Measurements from ENCODE around the gene FEM1A. TPM values are rescaled to one million over a fixed set of nuclear protein-coding genes. Genes with fewer than 3 reads are reported as not detected.
A peak's percentile ranks its signal among the peaks of the same experiment; 100 is the strongest.
"Not testable (repeated sequence)": the region's sequence is repeated elsewhere in the genome, so short reads cannot be mapped to it uniquely, and the experiment has no call there.

FEM1A gene
- total RNA-seq, 1 experiment from 2014 or later: 7.8 TPM

DNA sequence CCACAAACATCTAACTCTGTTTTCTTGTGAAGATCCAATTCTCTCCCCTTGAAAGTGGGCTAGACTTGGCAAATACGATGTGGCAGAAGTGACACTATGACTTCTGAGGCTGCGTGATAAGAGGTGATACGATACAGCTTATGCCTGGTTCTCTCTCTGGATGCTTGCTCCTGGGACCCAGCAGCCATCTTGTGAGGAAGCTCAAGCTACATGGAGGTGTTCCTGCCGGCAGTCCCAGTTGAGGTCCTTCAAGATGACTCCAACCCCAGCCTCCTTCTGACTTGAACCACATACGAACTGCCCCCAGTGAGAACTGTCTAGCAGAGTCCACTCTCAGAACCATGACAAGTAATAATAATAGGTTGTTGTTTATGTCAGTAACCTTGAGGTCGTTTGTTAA is 10.7 kb upstream of the FEM1A start:
- H3K9me2 ChIP-seq (replicated peaks; ENCODE audit: insufficient read depth, low read length): no peaks in the 10 kb centered on the region
- no peaks in the 10 kb centered on the region for H4K20me1 ChIP-seq (ENCODE audit: insufficient read depth, low read depth, low read length)
- H3K27ac ChIP-seq (ENCODE audit: low read length): no peak overlapping the region
- peaks cover 6% of the 10 kb centered on the region for H3K4me1 ChIP-seq (ENCODE audit: low read length)
- no peak overlapping the region for H2AFZ ChIP-seq (ENCODE audit: low read length)
- no peak overlapping the region for H3K4me3 ChIP-seq (ENCODE audit: low read length)
- no peaks in the 10 kb centered on the region for H3K9me3 ChIP-seq (ENCODE audit: low read length)
- DNase-seq: no peak
- no peaks in the 10 kb centered on the region for H3K36me3 ChIP-seq (ENCODE audit: insufficient read depth, low read length)
- no peak overlapping the region for H3K9ac ChIP-seq (ENCODE audit: low read length)
- H3K79me2 ChIP-seq (ENCODE audit: low read length): no peaks in the 10 kb centered on the region
- H3K27me3 ChIP-seq (ENCODE audit: low read length): no peaks in the 10 kb centered on the region
- no peak overlapping the region for H3K4me2 ChIP-seq (ENCODE audit: low read depth, low read length, poor library complexity, severe bottlenecking)

DNA sequence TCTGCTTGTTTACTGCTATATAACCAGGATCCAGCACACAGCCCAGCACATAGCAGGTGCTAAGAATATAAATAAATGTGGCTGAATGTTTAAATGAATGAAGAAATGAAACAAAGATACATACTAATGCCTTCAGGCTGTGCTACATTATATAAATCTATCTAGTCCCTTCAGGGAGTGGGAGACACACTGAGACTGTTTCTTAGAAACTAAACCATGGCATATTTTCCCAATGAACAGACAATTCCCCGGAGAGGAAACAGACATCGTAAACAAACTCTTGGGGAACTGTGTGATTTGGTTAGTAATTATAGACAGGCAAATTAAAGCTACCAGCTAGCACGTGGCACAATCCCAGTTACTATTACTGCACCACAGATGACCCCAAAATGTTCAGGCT is 9.7 kb upstream of the FEM1A start:
- Histone ChIP-seq H3K4me1 (ENCODE audit: low read length) (peaks cover 6% of the 10 kb centered on the region), H3K79me2 (ENCODE audit: low read length) (no peaks in the 10 kb centered on the region), H3K36me3 (ENCODE audit: insufficient read depth, low read length) (no peaks in the 10 kb centered on the region), H3K4me2 (ENCODE audit: low read depth, low read length, poor library complexity, severe bottlenecking) (no peak overlapping the region), H3K27ac (ENCODE audit: low read length) (no peak overlapping the region), H3K9ac (ENCODE audit: low read length) (no peak overlapping the region), H2AFZ (ENCODE audit: low read length) (no peak overlapping the region), H3K9me2 (replicated peaks; ENCODE audit: insufficient read depth, low read length) (no peaks in the 10 kb centered on the region), H4K20me1 (ENCODE audit: insufficient read depth, low read depth, low read length) (no peaks in the 10 kb centered on the region), H3K4me3 (ENCODE audit: low read length) (no peak overlapping the region), H3K27me3 (ENCODE audit: low read length) (no peaks in the 10 kb centered on the region), H3K9me3 (ENCODE audit: low read length) (no peaks in the 10 kb centered on the region)
- no peak for DNase-seq

DNA sequence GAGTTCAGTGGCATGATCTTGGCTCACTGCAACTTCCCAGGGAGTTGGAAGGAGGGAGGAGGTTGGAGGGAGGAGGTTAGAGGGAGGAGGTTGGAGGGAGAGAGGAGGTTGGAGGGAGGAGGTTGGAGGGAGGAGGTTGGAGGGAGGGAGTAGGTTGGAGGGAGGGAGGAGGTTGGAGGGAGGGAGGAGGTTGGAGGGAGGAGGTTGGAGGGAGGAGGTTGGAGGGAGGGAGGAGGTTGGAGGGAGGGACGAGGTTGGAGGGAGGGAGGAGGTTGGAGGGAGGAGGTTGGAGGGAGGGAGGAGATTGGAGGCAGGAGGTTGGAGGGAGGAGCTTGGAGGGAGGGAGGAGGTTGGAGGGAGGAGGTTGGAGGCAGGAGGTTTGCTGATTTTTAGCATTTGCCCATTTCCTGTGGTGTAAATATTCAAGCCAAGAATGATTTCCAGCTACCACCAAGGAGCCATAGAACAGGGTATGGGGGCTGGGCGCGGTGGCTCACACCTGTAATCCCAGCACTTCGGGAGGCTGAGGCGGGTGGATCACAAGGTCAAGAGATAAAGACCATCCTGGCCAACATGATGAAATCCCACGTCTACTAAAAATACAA is 5.0 kb upstream of the FEM1A start:
- not testable (repeated sequence) for H3K4me3 ChIP-seq (ENCODE audit: low read length); DNase-seq; H2AFZ ChIP-seq (ENCODE audit: low read length); H3K27me3 ChIP-seq (ENCODE audit: low read length); H3K9me2 ChIP-seq (replicated peaks; ENCODE audit: insufficient read depth, low read length); H3K9me3 ChIP-seq (ENCODE audit: low read length); H3K4me2 ChIP-seq (ENCODE audit: low read depth, low read length, poor library complexity, severe bottlenecking); H3K27ac ChIP-seq (ENCODE audit: low read length); H3K79me2 ChIP-seq (ENCODE audit: low read length); H3K36me3 ChIP-seq (ENCODE audit: insufficient read depth, low read length); H4K20me1 ChIP-seq (ENCODE audit: insufficient read depth, low read depth, low read length); H3K9ac ChIP-seq (ENCODE audit: low read length)
- H3K4me1 ChIP-seq (ENCODE audit: low read length): peaks cover 11% of the 10 kb centered on the region

DNA sequence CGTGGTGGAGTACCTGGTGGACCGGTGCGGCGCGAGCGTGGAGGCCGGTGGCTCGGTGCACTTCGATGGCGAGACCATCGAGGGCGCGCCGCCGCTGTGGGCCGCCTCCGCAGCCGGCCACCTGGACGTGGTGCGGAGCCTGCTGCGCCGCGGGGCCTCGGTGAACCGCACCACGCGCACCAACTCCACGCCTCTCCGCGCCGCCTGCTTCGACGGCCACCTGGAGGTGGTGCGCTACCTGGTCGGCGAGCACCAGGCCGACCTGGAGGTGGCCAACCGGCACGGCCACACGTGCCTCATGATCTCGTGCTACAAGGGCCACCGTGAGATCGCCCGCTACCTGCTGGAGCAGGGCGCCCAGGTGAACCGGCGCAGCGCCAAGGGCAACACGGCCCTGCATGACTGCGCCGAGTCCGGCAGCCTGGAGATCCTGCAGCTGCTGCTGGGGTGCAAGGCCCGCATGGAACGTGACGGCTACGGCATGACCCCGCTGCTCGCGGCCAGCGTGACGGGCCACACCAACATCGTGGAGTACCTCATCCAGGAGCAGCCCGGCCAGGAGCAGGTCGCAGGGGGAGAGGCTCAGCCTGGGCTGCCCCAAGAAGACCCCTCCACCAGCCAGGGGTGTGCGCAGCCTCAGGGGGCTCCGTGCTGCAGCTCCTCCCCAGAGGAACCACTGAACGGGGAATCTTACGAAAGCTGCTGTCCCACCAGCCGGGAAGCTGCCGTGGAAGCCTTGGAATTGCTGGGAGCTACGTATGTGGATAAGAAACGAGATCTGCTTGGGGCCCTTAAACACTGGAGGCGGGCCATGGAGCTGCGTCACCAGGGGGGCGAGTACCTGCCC is 708 bp downstream of the FEM1A start:
- Histone ChIP-seq H3K4me3 (ENCODE audit: low read length) (peak overlapping the region; percentile 92), H3K4me1 (ENCODE audit: low read length) (peaks cover 19% of the 10 kb centered on the region), H3K36me3 (ENCODE audit: insufficient read depth, low read length) (peaks cover 11% of the 10 kb centered on the region), H3K27ac (ENCODE audit: low read length) (peak overlapping the region; percentile 49; the same call in 1 of the 2 replicates), H3K9ac (ENCODE audit: low read length) (peak overlapping the region; percentile 83), H3K4me2 (ENCODE audit: low read depth, low read length, poor library complexity, severe bottlenecking) (peak overlapping the region; percentile 98), H3K79me2 (ENCODE audit: low read length) (peaks cover 39% of the 10 kb centered on the region)
- H4K20me1 ChIP-seq (ENCODE audit: insufficient read depth, low read depth, low read length); DNase-seq; H3K27me3 ChIP-seq (ENCODE audit: low read length); H3K9me2 ChIP-seq (replicated peaks; ENCODE audit: insufficient read depth, low read length); H3K9me3 ChIP-seq (ENCODE audit: low read length); H2AFZ ChIP-seq (ENCODE audit: low read length): not testable (repeated sequence)

DNA sequence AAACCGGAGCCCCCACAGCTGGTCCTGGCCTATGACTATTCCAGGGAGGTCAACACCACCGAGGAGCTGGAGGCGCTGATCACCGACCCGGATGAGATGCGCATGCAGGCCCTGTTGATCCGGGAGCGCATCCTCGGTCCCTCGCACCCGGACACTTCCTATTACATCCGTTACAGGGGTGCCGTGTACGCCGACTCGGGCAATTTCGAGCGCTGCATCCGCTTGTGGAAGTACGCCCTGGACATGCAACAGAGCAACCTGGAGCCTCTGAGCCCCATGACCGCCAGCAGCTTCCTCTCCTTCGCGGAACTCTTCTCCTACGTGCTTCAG is 1.3 kb downstream of the FEM1A start:
- H3K36me3 ChIP-seq (ENCODE audit: insufficient read depth, low read length): peaks cover 11% of the 10 kb centered on the region
- not testable (repeated sequence) for H3K27ac ChIP-seq (ENCODE audit: low read length); H3K27me3 ChIP-seq (ENCODE audit: low read length); H3K9me2 ChIP-seq (replicated peaks; ENCODE audit: insufficient read depth, low read length); H4K20me1 ChIP-seq (ENCODE audit: insufficient read depth, low read depth, low read length); H3K9me3 ChIP-seq (ENCODE audit: low read length); DNase-seq; H2AFZ ChIP-seq (ENCODE audit: low read length)
- peak overlapping the region; percentile 92 for H3K4me3 ChIP-seq (ENCODE audit: low read length)
- peaks cover 19% of the 10 kb centered on the region for H3K4me1 ChIP-seq (ENCODE audit: low read length)
- H3K79me2 ChIP-seq (ENCODE audit: low read length): peaks cover 39% of the 10 kb centered on the region
- H3K4me2 ChIP-seq (ENCODE audit: low read depth, low read length, poor library complexity, severe bottlenecking): peak overlapping the region; percentile 98
- peak overlapping the region; percentile 83 for H3K9ac ChIP-seq (ENCODE audit: low read length)

DNA sequence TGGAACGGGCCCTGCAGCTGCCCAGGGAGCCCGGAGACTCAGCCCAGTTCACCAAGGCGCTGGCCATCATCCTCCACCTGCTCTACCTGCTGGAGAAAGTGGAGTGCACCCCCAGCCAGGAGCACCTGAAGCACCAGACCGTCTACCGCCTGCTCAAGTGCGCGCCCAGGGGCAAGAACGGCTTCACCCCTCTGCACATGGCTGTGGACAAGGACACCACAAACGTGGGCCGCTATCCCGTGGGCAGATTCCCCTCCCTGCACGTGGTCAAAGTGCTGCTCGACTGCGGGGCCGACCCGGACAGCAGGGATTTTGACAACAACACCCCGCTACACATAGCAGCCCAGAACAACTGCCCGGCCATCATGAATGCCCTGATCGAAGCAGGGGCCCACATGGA is 1.7 kb downstream of the FEM1A start:
- not testable (repeated sequence) for H3K27ac ChIP-seq (ENCODE audit: low read length); H3K9ac ChIP-seq (ENCODE audit: low read length); H2AFZ ChIP-seq (ENCODE audit: low read length); H3K27me3 ChIP-seq (ENCODE audit: low read length); H3K4me2 ChIP-seq (ENCODE audit: low read depth, low read length, poor library complexity, severe bottlenecking); H3K9me3 ChIP-seq (ENCODE audit: low read length); H4K20me1 ChIP-seq (ENCODE audit: insufficient read depth, low read depth, low read length); H3K9me2 ChIP-seq (replicated peaks; ENCODE audit: insufficient read depth, low read length); DNase-seq
- Histone ChIP-seq H3K79me2 (ENCODE audit: low read length) (peaks cover 39% of the 10 kb centered on the region), H3K4me3 (ENCODE audit: low read length) (peak overlapping the region; percentile 92; the same call in 1 of the 2 replicates), H3K4me1 (ENCODE audit: low read length) (peaks cover 19% of the 10 kb centered on the region), H3K36me3 (ENCODE audit: insufficient read depth, low read length) (peaks cover 11% of the 10 kb centered on the region)

DNA sequence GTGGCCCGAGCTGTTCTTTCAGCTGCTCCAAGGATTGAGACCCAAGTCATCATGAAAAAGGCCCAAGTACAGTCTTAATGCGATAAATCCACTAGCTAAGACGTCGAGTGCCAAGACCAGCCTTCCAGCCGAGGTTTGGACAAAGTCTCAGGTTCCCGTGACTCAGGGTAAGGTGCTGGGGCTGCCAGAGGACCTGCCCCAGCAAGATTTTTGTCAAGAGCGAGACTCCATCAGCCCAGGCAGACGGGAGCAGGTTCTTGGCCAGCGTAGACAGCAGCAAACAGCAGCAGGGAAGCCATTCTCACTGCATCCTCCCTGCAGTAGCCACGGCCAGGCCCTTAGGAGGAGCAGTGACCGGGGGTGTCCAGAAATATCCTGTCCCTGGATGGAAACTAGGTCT is 3.4 kb downstream of the FEM1A start:
- no peak overlapping the region for H3K4me2 ChIP-seq (ENCODE audit: low read depth, low read length, poor library complexity, severe bottlenecking)
- no peaks in the 10 kb centered on the region for H3K27me3 ChIP-seq (ENCODE audit: low read length)
- no peaks in the 10 kb centered on the region for H3K9me3 ChIP-seq (ENCODE audit: low read length)
- no peak overlapping the region for H3K9ac ChIP-seq (ENCODE audit: low read length)
- no peaks in the 10 kb centered on the region; the same call in 1 of the 2 replicates for H4K20me1 ChIP-seq (ENCODE audit: insufficient read depth, low read depth, low read length)
- no peak for DNase-seq
- H3K36me3 ChIP-seq (ENCODE audit: insufficient read depth, low read length): peaks cover 11% of the 10 kb centered on the region
- no peaks in the 10 kb centered on the region for H3K9me2 ChIP-seq (replicated peaks; ENCODE audit: insufficient read depth, low read length)
- no peak overlapping the region for H3K4me3 ChIP-seq (ENCODE audit: low read length)
- no peak overlapping the region for H2AFZ ChIP-seq (ENCODE audit: low read length)
- H3K79me2 ChIP-seq (ENCODE audit: low read length): peaks cover 39% of the 10 kb centered on the region
- peaks cover 19% of the 10 kb centered on the region for H3K4me1 ChIP-seq (ENCODE audit: low read length)
- H3K27ac ChIP-seq (ENCODE audit: low read length): no peak overlapping the region

DNA sequence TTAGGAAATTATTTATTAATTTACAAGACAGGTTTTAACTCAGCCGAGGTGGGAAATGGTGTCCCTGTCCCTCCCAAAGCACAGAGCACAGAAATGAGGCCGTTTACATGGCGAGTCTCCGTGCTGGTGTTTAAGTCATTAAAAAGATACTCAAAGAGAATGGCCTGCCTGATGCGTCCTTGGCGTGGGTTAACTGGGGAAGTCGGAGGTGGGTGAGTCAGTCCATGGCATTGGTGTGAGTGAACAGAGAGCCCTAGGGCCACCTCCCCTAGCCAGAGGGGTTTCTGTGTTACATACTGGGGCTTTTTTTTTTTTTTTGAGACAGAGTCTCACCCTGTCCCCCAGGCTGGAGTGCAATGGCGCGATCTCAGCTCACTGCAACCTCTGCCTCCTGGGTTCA is 3.9 kb downstream of the FEM1A start:
- H4K20me1 ChIP-seq (ENCODE audit: insufficient read depth, low read depth, low read length): no peaks in the 10 kb centered on the region; the same call in 1 of the 2 replicates
- H3K9me2 ChIP-seq (replicated peaks; ENCODE audit: insufficient read depth, low read length): no peaks in the 10 kb centered on the region
- DNase-seq: no peak
- H3K27ac ChIP-seq (ENCODE audit: low read length): no peak overlapping the region
- no peak overlapping the region for H3K9ac ChIP-seq (ENCODE audit: low read length)
- H3K79me2 ChIP-seq (ENCODE audit: low read length): peaks cover 39% of the 10 kb centered on the region
- H3K4me2 ChIP-seq (ENCODE audit: low read depth, low read length, poor library complexity, severe bottlenecking): no peak overlapping the region
- H3K4me1 ChIP-seq (ENCODE audit: low read length): peaks cover 17% of the 10 kb centered on the region
- no peak overlapping the region for H2AFZ ChIP-seq (ENCODE audit: low read length)
- no peak overlapping the region for H3K4me3 ChIP-seq (ENCODE audit: low read length)
- no peaks in the 10 kb centered on the region for H3K9me3 ChIP-seq (ENCODE audit: low read length)
- peaks cover 11% of the 10 kb centered on the region for H3K36me3 ChIP-seq (ENCODE audit: insufficient read depth, low read length)
- no peaks in the 10 kb centered on the region for H3K27me3 ChIP-seq (ENCODE audit: low read length)

All from Karpas-422 (cell line).